Lower lobe of right lung (tissue), 2 donors: Measurements from ENCODE around the gene CCDC175. TPM values are rescaled to one million over a fixed set of nuclear protein-coding genes. Genes with fewer than 3 reads are reported as not detected.

Experiments
- ATAC-seq, 2 donors: fragments of 200-7000 bp; cut with Tn5 transposase; one replicate each; pipeline ENCODE4 v1.9.1; 2020 to 2022; ENCODE audit warnings: mild to moderate bottlenecking in 2 of 2, moderate library complexity in 2 of 2
- DNase-seq: peaks from one replicate; pipeline ENCODE4 v3.0.0-alpha.2; 2020
- H3K27ac ChIP-seq: fragments of 200-600 bp; one replicate; pipeline ENCODE4 v1.8.0; 2022
- H3K27me3 ChIP-seq: fragments of 200-600 bp; one replicate; pipeline ENCODE4 v1.8.0; 2022; ENCODE audit warnings: low read depth
- H3K36me3 ChIP-seq: fragments of 200-600 bp; one replicate; pipeline ENCODE4 v1.8.0; 2022; ENCODE audit warnings: mild to moderate bottlenecking
- H3K4me1 ChIP-seq: fragments of 200-600 bp; one replicate; pipeline ENCODE4 v1.8.0; 2022
- H3K4me3 ChIP-seq: fragments of 200-600 bp; one replicate; pipeline ENCODE4 v1.8.0; 2022; ENCODE audit warnings: mild to moderate bottlenecking
- H3K9me3 ChIP-seq: fragments of 200-600 bp; one replicate; pipeline ENCODE4 v1.8.0; 2022
- CTCF ChIP-seq: fragments of 200-600 bp; IDR thresholded peaks from one replicate; pipeline ENCODE4 v1.8.0; 2022; ENCODE audit warnings: antibody characterized with exemption, mild to moderate bottlenecking
- intact Hi-C: fragments of 100-400 bp; cut with DNase I; formaldehyde crosslinking; loops from one replicate; pipeline ENCODE4 v1.11.0; 2022
- total RNA-seq: library from RNA; stranded (reverse); fragmentation: NEBNext Ultra II Directional; extraction: Animal tissue kit (Norgen Biotek cat#: 25700); gene quantifications from one replicate; pipeline ENCODE4 v1.2.1, GENCODE V29; 2021
- donor health status: DM: no; HTN: yes; CAD: no; lungs with severe emphysema.

Gene CCDC175
- total RNA-seq, 1 donor from 2014 or later: 1.0 TPM

DNA sequence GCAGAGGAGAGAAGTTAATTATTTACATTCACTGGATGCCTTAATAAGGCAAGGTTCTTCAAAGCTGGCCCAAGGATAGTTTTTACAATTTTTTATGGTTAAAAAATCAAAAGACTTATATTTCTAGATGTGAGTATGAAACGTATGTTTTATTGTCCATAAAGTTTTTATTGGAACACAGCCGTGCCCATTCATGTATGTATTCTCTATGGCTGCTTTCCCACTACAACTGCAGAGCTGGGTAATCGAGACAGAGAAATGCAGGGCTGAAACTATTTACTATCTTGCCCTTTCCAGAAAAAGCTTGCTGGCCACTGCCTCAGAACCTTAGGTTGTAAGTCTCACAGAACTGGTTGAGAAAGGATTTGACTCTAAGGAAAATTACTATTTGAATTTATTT is 75.9 kb downstream of the CCDC175 start:
- H3K36me3 ChIP-seq: peaks cover 67% of the 10 kb centered on the region
- no peak for DNase-seq
- intact Hi-C loops: no loop called here
- H3K27me3 ChIP-seq: no peaks in the 10 kb centered on the region
- H3K4me1 ChIP-seq: no peaks in the 10 kb centered on the region
- no peak for TF ChIP-seq CTCF
- no peak overlapping the region for H3K4me3 ChIP-seq
- H3K9me3 ChIP-seq: no peaks in the 10 kb centered on the region
- no peak for ATAC-seq
- no peak overlapping the region for H3K27ac ChIP-seq

DNA sequence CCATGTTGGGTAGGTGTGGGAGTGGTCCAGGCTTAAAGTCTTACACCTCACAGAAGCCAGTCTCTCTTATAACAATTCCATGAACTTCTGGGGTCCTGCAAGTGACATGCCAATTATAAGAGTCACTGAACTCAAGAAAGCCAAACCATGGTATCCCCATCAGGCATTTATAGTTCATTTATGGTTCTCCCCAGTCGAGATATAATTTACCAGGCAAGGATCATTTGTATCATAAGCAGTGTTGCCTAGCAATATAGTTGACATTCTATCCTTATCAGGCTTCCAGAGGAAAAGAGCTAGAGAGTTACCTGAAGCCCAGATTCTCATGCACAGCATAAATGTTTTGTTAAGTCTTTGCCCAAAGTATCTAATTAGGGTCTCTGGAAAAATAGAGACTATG is 84.2 kb downstream of the CCDC175 start:
- H3K27ac ChIP-seq: no peak overlapping the region
- no peaks in the 10 kb centered on the region for H3K27me3 ChIP-seq
- no peak for DNase-seq
- H3K4me1 ChIP-seq: peaks cover 8% of the 10 kb centered on the region
- TF ChIP-seq CTCF: no peak
- H3K9me3 ChIP-seq: no peaks in the 10 kb centered on the region
- peaks cover 94% of the 10 kb centered on the region for H3K36me3 ChIP-seq
- ATAC-seq: no peak
- no peak overlapping the region for H3K4me3 ChIP-seq
- intact Hi-C loops: no loop called here

DNA sequence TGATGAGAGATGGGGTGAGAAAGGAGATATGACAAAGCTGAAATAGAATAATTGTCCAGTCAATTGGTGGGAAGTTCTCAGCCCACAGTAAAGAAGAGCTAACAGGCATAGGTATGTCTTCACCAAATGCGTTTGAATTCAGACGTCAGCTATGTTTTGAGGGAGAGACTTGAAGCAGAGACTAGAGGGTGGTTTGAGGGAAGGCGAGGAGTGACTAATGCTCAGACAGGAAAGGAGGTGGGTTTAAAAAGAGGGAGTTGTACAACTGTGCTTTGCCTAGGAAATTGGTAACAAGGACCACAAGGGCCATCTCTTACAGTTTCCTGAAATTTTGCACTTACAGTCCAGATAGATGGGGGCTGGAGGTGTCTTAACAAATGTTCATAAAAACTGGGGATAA is 85.9 kb downstream of the CCDC175 start:
- no peak for DNase-seq
- intact Hi-C loops: no loop called here
- no peak for ATAC-seq
- peaks cover 78% of the 10 kb centered on the region for H3K36me3 ChIP-seq
- TF ChIP-seq CTCF: no peak
- H3K9me3 ChIP-seq: no peaks in the 10 kb centered on the region
- H3K27ac ChIP-seq: no peak overlapping the region
- H3K4me3 ChIP-seq: no peak overlapping the region
- H3K27me3 ChIP-seq: no peaks in the 10 kb centered on the region
- H3K4me1 ChIP-seq: peaks cover 21% of the 10 kb centered on the region

DNA sequence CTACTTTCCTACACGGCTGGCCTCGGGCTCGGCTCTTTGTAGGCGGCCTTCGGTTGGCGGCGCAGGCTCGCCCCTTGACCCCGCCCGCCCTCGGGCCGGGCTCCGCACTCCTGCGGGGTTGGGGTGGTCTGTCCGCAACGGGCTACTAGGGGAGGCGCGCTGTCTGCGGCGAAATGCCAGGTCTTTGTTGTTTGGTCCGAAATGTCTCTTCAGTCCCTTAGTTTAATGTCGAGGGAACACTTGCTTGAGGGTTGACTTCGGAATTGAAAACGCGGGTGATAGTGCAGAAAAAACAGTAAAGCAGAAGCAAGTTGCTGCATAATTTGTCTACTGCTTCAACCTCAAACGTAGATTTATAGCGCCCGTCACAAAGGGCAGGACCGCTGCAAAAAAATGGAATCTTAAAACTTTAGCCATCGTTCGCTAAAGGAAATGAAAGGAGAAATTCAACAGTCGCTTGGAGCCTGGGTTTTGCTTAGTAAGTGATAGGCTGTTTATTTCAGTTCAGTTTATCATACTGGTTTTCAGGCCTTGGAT is 91.9 kb downstream of the CCDC175 start:
- Histone ChIP-seq H3K27ac (peak overlapping the region; percentile 95), H3K36me3 (peaks cover 23% of the 10 kb centered on the region), H3K4me3 (peak overlapping the region; percentile 79), H3K9me3 (no peaks in the 10 kb centered on the region), H3K4me1 (peaks cover 57% of the 10 kb centered on the region), H3K27me3 (no peaks in the 10 kb centered on the region)
- peak; percentile 65 to 72 for ATAC-seq
- DNase-seq: no peak
- intact Hi-C loops: no loop called here
- TF ChIP-seq CTCF: no peak

- Histone ChIP-seq H3K4me1 (peaks cover 57% of the 10 kb centered on the region), H3K27me3 (no peaks in the 10 kb centered on the region), H3K4me3 (peak within 1 kb of the TSS; percentile 79), H3K27ac (peak within 1 kb of the TSS; percentile 95), H3K9me3 (no peaks in the 10 kb centered on the region), H3K36me3 (peaks cover 18% of the 10 kb centered on the region)
- intact Hi-C loops: no loop called here
- TF ChIP-seq CTCF: peak; percentile 71
- peak; percentile 99 for DNase-seq
- ATAC-seq: peak; percentile 98
Measured at GRCh38 chr14:59483819-59484638, 92.6 kb downstream of the CCDC175 start, which contains the start of the genes JKAMP and L3HYPDH. Gene JKAMP (plus strand): TSS chr14:59484517. CDS start chr14:59484590, 73 bp downstream. Gene L3HYPDH (minus strand): TSS chr14:59484408. CDS start chr14:59484316, 92 bp downstream.
